Epithelial cell of prostate (primary cell): ENCODE results near the gene TRAPPC14.
A peak's percentile ranks its signal among the peaks of the same experiment; 100 is the strongest.
"Not testable (repeated sequence)": the region's sequence is repeated elsewhere in the genome, so short reads cannot be mapped to it uniquely, and the experiment has no call there.

ENCODE experiments used
- DNase-seq: peaks from one replicate; pipeline ENCODE4 v3.0.0-alpha.2; 2011; ENCODE audit warnings: low read depth, low spot score
- H3K27ac ChIP-seq: fragments of 450-650 bp; 2 replicates; pipeline ENCODE4 v1.5.1; 2017; ENCODE audit warnings: mild to moderate bottlenecking

TRAPPC14 gene, protein sequence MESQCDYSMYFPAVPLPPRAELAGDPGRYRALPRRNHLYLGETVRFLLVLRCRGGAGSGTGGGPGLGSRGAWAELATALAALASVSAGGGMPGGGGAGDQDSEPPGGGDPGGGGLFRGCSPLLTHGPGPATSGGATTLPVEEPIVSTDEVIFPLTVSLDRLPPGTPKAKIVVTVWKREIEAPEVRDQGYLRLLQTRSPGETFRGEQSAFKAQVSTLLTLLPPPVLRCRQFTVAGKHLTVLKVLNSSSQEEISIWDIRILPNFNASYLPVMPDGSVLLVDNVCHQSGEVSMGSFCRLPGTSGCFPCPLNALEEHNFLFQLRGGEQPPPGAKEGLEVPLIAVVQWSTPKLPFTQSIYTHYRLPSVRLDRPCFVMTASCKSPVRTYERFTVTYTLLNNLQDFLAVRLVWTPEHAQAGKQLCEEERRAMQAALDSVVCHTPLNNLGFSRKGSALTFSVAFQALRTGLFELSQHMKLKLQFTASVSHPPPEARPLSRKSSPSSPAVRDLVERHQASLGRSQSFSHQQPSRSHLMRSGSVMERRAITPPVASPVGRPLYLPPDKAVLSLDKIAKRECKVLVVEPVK

DNA sequence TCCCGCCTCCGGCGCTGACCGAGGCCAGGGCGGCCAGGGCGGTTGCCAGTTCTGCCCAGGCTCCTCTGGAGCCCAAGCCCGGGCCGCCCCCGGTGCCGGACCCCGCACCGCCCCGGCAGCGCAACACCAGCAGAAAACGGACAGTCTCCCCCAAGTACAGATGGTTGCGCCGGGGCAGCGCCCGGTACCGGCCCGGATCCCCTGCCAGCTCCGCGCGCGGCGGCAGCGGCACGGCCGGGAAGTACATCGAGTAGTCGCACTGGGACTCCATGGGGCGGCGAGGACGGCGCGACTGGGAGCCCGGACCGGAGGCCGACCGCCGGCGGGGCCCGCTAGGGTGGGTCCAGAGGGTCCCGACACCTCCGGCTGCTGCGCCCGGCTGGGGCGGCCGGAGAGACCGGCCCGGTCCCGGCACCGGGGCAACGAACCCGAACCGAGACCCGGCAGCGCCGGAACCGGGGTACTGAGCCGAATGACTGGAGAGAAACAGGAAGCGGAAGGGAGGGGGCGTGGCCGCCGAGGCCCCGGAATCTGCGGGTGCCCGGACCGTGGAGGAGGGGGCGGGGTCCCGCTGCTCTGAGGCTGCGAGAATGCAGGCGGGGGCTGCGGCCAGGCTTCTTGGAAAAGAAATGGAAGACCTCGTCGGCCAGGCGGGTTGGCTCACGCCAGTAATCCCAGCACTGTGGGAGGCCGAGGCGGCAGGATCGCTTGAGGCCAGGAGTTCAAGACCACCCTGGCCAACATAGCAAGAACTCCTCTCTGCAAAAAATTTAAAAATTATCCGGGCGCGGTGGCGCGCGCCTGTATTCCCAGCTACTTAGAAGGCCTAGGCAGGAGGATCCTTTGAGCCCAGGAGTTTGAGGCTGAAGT is at the start of gene TRAPPC14:
TSS of gene TRAPPC14 (minus strand) at position 495 of the 870 bp plus-strand sequence. CDS start at position 271, 224 bp downstream.
- no peak for DNase-seq
- H3K27ac ChIP-seq = peak within 1 kb of the TSS; percentile 77

DNA sequence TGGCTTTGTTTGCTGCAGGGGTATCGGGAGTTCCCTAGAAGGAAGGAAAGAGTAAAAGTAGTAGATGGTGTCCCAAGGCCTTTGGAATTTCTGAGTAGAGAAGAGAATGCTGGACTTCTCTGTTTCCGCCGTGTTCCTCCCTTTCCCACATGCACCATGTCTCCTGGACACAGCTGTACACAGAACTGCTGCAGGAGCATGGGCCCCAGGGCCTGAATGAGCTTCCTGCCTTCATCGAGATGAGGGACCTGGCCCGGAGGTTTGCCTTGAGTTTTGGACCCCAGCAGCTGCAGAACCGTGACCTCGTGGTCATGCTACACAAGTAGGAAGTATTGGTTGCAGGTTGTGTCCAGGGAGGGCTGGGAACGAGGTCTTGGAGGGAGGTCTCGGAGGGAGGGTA is 45.9 kb upstream of the TRAPPC14 start:
- H3K27ac ChIP-seq = no peak overlapping the region
- DNase-seq = no peak

DNA sequence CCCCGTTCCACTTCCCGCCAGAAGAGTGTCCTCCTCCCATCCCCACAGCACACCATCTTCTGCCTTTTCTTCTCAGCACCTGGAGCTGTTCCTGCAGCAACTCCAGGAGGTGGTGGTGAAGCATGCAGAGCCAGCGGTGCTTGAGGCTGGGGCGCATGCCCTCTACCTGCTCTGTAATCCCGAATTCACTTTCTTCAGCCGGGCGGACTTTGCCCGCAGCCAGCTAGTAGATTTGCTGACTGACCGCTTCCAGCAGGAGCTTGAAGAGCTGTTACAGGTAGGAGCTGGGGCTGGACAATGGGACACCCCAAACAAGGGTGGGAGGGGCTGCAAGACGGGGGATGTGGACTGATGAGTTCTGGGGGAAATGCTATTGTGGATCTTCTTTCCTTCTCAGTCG is 42.2 kb upstream of the TRAPPC14 start:
- H3K27ac ChIP-seq = no peak overlapping the region
- DNase-seq = no peak

DNA sequence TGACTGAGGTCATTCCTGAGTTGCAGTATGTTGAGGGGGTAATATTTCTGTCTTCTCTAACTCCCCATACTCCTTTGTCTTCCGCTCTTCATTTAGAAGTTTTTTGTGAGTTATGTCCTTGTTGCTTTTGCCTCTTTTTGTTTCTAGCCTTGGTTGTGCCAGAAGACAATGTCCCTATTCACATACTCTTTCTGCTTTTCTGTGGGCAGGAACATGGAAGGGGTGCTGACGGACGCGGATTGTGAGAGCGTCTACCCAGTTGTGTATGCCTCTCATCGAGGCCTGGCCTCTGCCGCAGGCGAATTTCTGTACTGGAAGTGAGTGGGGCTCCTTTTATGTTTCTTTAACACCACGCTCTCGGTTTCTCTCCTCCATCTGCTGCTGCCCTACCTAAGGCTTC is 39.7 kb upstream of the TRAPPC14 start:
- H3K27ac ChIP-seq = no peak overlapping the region

DNA sequence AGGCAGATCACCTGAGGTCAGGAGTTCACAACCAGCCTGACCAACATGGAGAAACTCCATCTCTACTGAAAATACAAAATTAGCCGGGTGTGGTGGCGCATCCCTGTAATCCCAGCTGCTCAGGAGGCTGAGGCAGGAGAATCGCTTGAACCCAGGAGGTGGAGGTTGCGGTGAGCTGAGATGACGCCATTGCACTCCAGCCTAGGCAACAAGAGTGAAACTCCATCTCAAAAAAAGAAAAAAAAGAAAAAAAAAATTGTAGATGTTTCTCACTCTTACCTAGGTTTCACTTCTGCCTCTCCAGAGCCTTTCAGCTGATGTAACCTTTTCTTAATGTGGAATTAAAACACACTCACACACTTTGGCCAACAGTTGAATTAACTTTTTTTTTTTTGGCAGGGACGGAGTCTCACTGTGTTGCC is 37.4 kb upstream of the TRAPPC14 start:
- not testable (repeated sequence) for H3K27ac ChIP-seq, DNase-seq

More for the DNA sequence above, 39.7 kb upstream of the TRAPPC14 start:
- no peak for DNase-seq

DNA sequence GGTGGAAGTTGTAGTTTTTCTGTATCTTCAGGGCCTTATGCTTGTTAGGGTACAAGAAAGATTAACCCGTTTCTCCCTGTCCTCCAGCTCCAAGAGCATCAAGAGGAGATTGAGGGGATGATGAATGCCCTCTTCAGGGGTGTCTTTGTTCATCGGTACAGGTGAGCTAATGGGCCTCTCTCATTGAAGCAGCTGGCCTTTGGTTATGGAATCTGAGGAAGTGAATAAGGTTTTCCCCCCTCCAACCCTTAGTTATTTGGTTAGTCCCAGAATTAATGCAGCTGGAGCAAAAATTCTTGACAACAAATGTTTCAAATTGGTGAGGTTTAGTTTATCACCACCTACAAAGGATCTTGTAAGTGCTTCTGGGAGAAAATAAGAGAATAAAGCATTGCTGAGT is 36.7 kb upstream of the TRAPPC14 start:
- H3K27ac ChIP-seq = no peak overlapping the region
- DNase-seq = no peak

DNA sequence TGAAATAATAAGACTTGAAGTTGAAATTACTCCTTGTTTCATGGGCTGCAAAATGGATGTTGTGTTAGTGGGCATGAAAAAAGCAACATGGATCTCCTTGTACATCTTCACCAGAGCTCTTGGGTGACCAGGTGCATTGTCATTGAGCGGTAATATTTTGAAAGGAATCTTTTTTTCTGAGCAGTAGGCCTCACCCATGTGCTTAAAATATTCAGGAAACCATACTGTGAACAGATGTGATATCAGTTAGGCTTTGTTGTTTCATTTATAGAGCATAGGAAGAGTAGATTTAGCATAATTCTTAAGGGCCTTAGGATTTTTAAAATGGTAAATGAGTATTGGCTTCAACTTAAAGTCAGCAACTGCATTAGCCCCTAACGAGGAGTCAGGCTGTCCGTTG is 34.4 kb upstream of the TRAPPC14 start:
- no peak overlapping the region for H3K27ac ChIP-seq
- DNase-seq = no peak

DNA sequence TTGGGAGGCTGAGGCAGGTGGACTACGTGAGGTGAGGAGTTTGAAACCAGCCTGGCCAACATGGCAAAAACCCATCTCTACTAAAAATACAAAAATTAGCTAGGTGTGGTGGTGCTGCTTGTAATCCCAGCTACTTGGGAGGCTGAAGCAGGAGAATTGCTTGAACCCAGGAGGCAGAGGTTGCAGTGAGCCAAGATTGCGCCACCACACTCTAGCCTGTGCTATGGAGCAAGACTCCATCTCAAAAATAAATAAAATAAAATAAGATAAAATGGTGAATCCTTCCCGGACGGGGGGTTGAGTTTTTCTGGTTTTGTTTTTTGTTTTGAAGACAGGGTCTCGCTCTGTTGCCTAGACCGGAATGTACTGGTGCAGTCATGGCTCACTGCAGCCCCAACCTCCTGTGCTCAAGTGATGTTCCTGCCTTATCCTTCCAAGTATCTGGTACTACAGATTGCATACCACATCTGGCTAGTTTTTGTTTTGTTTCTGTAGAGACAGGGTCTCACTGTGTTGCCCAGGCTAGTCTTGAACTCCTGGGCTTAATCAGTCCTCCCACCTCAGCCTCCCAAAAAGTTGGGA is 33.8 kb upstream of the TRAPPC14 start:
- H3K27ac ChIP-seq, DNase-seq: not testable (repeated sequence)

DNA sequence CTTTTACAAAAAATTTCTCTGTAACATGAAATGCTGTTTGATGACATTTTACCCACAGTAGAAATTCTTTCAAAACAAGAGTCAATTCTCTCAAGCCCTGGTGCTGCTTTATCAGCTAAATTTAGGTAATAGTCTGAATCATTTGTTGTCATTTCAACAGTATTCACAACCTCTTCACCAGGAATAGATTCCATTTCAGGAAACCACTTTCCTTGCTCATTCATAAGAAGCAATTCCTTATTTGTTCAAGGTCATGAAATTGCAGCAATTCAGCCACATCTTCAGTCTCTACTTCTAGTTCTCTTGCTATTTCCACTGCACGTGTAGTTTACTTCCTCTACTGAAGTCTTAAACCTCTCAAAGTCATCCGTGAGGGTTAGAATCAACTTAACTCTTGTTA is 33.3 kb upstream of the TRAPPC14 start:
- DNase-seq = no peak

DNA sequence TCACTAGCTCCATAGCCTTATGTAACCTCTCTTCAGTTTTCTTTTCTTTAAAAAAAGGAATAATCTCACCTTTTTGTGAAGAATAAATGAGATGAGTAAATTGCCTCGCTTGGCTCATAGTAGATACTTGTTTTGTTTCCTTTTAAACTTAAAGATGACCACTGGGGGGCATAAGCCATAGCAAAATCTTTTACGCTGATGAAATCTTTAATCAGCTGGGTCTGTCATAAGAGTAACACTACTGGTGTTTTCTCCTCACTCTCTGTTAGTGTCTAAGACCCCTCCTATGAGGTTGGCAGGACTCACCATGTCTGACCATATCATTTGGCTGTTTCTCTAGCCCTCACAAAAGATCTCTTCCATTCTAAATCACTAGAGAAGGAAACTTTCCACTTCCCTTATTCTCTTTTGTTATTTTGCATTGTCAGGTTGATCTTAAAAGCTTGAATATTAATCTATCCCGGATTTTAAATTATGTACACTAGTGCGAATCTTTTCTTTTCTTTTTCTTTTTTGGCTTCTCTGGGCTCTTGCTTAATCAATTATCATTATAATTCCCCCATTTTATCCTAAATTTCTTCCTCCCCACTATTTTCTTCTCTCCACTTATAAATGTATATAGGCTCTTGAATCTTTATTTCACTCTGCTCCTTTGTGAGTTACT is 31.7 kb upstream of the TRAPPC14 start:
- H3K27ac ChIP-seq = no peak overlapping the region
- no peak for DNase-seq

More for the DNA sequence above, 33.3 kb upstream of the TRAPPC14 start:
- H3K27ac ChIP-seq = no peak overlapping the region

DNA sequence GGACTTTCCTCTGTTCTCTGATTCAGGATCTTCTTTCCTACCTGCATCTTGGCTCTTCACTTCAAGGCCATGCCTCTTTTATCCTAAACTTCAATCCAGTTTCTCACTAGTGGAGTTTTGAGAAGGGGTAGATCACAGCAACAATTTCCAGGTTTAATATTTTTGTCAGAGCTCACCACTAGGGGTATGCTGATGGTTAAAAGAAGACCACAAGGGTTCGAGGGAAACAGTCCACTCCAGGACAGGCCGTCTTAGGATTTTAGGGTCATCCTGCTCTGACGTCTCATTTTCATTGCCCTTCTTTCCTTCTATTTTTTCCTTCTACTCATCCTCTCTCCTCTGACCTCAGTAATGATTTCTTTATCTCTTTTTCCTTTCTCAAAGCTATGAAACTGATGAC is 30.5 kb upstream of the TRAPPC14 start:
- H3K27ac ChIP-seq = no peak overlapping the region
- no peak for DNase-seq

DNA sequence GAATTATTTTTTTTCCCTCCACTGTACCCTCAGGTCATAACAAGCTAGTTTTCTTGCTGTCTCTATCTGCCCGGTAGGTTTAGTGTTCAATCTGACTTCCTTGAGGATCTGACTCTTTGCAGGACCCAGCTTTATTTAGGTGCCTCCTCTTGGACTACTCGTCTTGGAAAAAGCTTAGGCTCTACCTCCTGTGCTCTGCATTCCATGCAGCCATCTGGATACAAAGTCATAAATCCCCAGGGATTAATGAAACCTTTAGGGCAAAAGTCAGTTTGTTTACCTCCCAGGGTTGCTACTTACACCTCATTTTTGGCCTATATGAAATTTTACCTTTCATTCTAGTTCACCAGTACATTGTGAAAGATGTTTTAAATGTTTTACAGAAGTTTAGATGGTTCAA is 27.2 kb upstream of the TRAPPC14 start:
- no peak for DNase-seq
- H3K27ac ChIP-seq = no peak overlapping the region

DNA sequence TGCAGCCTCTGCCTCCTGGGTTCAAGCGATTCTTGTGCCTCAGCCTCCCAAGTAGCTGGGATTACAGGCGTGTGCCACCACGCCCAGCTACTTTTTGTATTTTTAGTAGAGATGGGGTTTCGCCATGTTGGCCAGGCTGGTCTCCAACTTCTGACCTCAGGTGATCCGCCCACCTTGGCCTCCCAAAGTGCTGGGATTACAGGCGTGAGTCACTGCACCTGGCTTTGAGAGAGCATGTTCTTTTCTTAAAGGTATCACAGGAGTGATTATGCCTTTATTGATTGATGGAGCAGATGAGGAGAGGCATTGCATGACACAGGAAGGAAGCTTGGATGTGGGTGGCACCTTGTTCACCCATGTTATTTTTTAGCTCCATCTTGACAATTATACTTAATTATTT is 24.6 kb upstream of the TRAPPC14 start:
- not testable (repeated sequence) for DNase-seq, H3K27ac ChIP-seq

DNA sequence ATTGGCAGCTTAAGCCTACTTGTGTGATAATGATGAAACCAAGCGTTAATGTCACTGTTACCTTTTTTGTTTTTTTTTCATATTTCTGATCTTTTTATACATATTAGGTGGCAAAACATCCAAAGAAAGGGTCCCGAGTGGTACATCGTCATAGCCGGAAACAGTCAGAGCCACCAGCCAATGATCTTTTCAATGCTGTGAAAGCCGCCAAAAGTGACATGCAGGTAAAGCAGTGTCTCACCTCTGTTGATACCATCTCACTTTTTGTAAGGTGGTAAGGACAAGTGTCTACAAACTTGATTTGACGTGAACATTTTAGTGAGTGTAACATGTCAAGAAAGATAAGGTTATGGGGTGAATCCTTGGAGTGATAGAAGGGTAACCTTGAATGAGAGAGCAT is 24.1 kb upstream of the TRAPPC14 start:
- DNase-seq, H3K27ac ChIP-seq: not testable (repeated sequence)

DNA sequence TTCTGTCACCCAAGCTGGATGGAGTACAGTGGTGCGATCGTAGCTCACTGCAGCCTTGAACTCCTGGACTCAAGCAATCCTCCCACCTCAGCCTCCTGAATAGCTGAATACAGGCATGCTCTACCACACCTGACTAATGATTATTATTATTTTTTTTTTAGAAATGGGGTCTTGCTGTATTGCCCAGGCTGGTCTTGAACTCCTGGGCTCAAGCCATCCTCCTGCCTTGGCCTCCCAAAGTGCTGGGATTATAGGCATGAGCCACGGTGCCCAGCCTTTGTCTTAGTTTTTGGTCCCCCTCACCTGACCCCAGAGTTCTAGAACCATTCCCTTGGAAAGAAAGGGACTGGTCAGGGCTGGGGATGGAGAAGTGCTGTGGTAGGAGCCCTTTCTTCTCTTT is 21.6 kb upstream of the TRAPPC14 start:
- not testable (repeated sequence) for H3K27ac ChIP-seq, DNase-seq

DNA sequence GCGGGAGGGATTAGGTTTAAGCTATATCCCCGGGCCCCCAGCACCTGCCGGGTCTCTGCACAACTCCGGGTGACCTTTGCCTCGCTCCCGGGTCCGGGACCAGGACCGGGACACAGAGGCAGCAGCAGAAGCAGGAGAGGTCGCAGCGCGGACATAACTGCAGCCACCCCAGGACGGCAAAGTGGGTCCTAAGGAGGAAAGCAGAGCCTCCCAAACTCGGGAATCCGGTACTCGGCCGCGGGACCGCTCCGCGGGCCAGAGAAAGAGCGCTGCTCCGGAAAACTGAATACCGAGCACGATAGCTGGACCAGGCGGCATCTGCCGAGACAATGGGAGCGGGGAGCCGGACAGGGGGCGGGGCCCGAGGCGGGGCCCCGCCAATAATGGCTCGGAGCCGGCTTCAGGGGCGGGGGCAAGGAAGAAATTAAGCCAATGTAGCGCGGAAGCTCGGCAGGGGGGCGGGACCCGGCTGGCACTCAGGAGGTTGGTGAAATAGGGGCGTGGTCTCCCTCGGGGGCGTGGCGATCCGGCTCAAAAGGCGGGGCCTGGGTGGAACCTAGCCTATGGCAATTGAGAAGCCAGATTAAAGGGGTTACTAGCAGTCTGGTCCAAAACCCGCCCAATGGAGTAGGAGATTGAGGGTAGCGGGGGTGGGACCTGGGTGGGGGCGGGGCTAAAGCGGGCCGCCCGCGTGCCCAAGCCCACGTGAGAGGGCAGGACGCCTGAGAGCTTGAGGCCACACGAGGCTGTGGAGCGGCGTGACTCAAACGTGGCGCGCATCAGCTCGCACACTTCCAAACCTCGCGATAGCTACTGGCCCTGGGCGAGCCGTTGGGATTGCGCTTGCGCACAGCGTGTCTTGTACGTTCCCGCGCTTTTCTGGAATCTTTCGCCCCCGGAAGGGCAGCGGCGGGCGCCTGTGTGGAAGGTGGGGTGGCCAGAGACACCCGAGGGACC is 18.8 kb upstream of the TRAPPC14 start, which contains the start of the genes GPC2 and STAG3:
TSS of gene GPC2 (minus strand) at position 337 of the 957 bp plus-strand sequence. CDS start at position 155, 182 bp downstream.
TSS of gene STAG3 (plus strand) at position 874 of the 957 bp plus-strand sequence. CDS start 2,639 bp downstream, outside the sequence.
- DNase-seq = peak; percentile 68
- no peak within 1 kb of the TSS for H3K27ac ChIP-seq

DNA sequence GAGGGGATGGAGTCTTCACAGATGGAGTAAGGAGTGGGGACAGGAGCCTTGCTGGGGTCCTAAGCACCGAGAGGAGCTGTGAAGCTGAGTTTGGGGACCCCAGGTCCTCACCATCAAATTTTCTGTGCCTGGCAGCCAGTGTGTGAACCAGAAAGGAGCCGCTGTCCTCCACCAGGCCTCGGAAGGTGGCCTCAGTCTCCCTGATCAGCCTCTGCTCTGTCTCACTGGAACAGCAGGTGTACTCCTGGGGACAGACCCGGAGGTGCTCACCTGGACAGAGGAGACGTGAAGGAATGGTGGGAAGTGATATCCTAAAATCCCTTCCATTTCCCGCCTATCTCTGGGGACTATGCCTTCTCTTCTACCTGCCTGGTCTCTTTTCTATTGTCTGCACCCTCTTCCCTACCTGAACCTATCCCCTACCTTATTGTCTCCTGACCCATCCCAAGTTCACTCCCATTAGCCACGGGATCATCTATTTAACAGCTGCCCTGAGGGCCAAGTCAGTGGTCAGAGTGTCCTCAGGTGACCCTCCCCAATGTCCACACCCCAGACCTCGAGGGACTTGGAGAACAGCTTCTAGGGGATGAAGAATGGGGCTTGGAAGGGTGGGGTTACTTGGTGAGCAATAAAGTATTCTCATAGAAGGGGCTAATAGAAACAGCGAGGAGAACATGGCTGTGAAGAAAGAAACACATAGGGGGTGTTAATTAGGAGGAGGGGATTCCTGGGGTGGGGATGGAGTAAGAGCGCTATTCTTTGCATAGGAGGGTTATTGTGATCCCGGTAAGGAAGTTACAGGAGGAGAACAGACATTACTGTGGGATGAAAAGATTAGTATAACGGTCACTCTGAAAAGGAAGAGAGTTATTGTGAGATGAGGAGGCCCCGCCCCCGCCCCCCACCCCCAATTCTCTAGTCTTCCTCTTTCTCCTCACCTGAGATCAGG is 17.8 kb upstream of the TRAPPC14 start:
- no peak overlapping the region for H3K27ac ChIP-seq
- DNase-seq = no peak
